Activated naive CD8-positive, alpha-beta T cell (primary cell): ENCODE measurements around the gene ITGA2B.
A peak's percentile ranks its signal among the peaks of the same experiment; 100 is the strongest.

Experiments
- H3K27ac Mint-ChIP-seq: one replicate; pipeline ENCODE4 v1.8.0; 2021; ENCODE audit warnings: mixed read lengths
- H3K27me3 Mint-ChIP-seq: one replicate; pipeline ENCODE4 v1.8.0; 2021; ENCODE audit warnings: mixed read lengths
- H3K36me3 Mint-ChIP-seq: one replicate; pipeline ENCODE4 v1.8.0; 2021; ENCODE audit warnings: mixed read lengths
- H3K4me1 Mint-ChIP-seq: one replicate; pipeline ENCODE4 v1.8.0; 2021; ENCODE audit warnings: low read depth, mixed read lengths
- H3K4me3 Mint-ChIP-seq: one replicate; pipeline ENCODE4 v1.8.0; 2021; ENCODE audit warnings: mild to moderate bottlenecking, mixed read lengths
- H3K9me3 Mint-ChIP-seq: one replicate; pipeline ENCODE4 v1.8.0; 2021; ENCODE audit warnings: low read depth, mixed read lengths

The ITGA2B gene

DNA sequence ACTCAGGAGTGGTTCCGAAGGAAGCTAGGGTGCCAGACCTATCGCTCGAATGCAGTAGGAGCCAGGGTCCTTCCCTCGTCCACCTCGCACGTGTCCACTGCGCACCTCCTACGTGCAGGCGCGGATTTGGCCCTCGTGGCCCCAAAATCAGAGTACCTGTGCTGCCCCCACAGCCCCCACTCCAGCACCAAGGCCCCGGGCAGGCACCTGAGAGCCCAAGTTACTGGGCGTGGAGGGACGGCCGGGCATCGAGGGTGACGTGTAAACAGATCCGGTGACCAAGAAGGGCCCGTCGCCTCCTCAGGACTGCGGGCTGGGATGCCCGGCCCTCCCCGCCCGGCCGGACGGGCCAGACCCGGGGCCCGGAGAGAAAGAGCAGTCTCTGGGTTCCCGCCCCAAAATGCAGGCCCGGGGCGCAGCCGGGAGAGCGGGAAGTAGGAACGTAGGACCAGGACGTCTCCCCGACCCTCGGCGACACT is 65.3 kb downstream of the ITGA2B start:
- peaks cover 22% of the 10 kb centered on the region for H3K4me1 Mint-ChIP-seq
- no peaks in the 10 kb centered on the region for H3K27me3 Mint-ChIP-seq
- no peaks in the 10 kb centered on the region for H3K36me3 Mint-ChIP-seq
- peak overlapping the region; percentile 87 for H3K4me3 Mint-ChIP-seq
- H3K9me3 Mint-ChIP-seq, result no peaks in the 10 kb centered on the region
- H3K27ac Mint-ChIP-seq, result no peak overlapping the region

DNA sequence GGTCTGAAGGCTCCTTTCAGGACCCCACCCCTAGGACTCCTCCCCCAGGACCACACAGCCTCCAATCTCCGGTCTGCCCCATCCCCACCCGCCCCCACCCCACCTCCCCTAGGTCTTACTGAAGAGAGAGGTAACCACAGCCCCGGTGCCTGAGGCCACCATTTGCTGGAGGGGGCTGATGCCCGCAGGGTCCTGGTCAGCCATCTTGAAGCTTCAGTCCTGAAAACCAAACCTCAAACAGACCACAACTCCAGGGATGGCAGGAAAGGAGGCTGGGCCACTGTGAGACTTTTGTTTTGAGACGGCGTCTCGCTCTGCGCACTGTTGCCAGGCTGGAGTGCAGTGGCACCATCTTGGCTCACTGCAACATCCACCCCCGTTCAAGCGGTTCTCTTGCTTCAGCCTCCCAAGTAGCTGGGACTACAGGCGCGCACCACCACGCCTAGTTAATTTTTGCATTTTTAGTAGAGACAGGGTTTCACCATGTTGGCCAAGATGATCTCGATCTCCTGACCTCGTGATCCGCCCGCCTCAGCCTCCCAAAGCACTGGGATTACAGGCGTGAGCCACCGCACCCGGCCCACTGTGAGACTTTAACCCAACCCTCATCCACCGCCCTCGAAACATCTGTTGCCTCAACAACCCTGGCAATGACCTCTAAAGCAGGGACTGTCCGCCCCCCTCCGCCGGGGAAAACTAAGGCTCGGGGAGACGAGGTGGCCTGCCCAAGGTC is 65.9 kb downstream of the ITGA2B start:
- Mint-ChIP-seq H3K27me3 (no peaks in the 10 kb centered on the region), H3K4me1 (peaks cover 22% of the 10 kb centered on the region), H3K4me3 (peak overlapping the region; percentile 87)

DNA sequence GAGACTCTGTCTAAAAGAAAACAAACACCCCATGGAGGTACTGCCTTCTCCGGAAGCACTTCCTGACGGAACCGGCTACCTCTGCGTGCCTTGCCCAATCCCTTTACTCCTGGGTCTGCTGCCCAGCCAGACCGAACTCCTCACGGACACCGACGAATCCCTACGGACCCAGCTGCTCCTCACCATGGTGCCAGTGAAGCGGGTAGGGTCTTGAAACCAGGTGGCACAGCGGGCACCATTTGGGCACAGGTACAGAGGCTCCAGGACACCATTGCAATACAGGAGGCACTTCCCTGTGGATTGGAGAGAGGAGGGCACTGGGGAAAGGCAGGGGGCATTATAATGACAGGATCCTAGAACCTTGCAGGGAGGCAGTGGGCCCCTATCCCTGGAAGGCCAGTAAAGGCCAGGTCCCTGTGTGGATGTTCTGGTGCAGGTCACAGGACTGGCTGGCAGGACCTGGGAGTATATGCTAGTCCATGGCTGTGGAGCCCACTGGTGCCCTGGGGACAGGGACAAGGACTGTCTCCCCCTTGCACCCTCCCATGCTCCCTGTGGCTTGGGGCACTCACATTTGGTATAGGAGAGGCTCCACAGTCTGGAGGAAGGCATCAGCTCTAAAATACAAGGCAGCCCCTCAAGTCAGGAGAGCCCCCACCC is 67.1 kb downstream of the ITGA2B start:
- Mint-ChIP-seq H3K27ac (no peak overlapping the region), H3K27me3 (peaks cover 2% of the 10 kb centered on the region), H3K4me3 (peak overlapping the region; percentile 63), H3K36me3 (no peaks in the 10 kb centered on the region), H3K4me1 (peaks cover 18% of the 10 kb centered on the region), H3K9me3 (no peaks in the 10 kb centered on the region)

More for the DNA sequence above, 65.9 kb downstream of the ITGA2B start:
- peak overlapping the region; percentile 68 for H3K27ac Mint-ChIP-seq
- no peaks in the 10 kb centered on the region for H3K36me3 Mint-ChIP-seq
- H3K9me3 Mint-ChIP-seq, result no peaks in the 10 kb centered on the region
